Activated B cell treated with CpG ODN at 0.5 μM for 24 hours (primary cell): Measurements from ENCODE around the gene ANKRD13A. TPM values are rescaled to one million over a fixed set of nuclear protein-coding genes. Genes with fewer than 3 reads are reported as not detected.

Experiments used
- ATAC-seq: fragments of 200-7000 bp; cut with Tn5 transposase; one replicate; pipeline ENCODE4 v1.10.0; 2021; ENCODE audit warnings: low read depth, mild to moderate bottlenecking, moderate library complexity
- CTCF ChIA-PET: fragments of 350-600 bp; sonication (Branson Sonifier 250); formaldehyde crosslinking; loops from one replicate; lab custom pipeline; 2021; ENCODE audit warnings: antibody characterized with exemption; lab: Charles Lee
- POLR2A ChIA-PET: fragments of 350-600 bp; sonication (Branson Sonifier 250); formaldehyde crosslinking; loops from one replicate; lab custom pipeline; 2021; ENCODE audit warnings: antibody characterized with exemption; lab: Charles Lee
- DNase-seq: peaks from one replicate; pipeline ENCODE4 v3.0.0; 2022
- H3K27ac Mint-ChIP-seq: one replicate; pipeline ENCODE4 v1.8.0; 2020; ENCODE audit warnings: mixed read lengths
- H3K27me3 Mint-ChIP-seq: one replicate; pipeline ENCODE4 v1.8.0; 2021; ENCODE audit warnings: mixed read lengths
- H3K36me3 Mint-ChIP-seq: one replicate; pipeline ENCODE4 v1.8.0; 2021; ENCODE audit warnings: low read depth, mixed read lengths
- H3K4me1 Mint-ChIP-seq: one replicate; pipeline ENCODE4 v1.8.0; 2021; ENCODE audit warnings: mixed read lengths
- H3K4me3 Mint-ChIP-seq: one replicate; pipeline ENCODE4 v1.8.0; 2020; ENCODE audit warnings: mild to moderate bottlenecking, mixed read lengths
- H3K9me3 Mint-ChIP-seq: one replicate; pipeline ENCODE4 v1.8.0; 2020; ENCODE audit warnings: mixed read lengths
- CTCF ChIP-seq: fragments of 200-600 bp; IDR thresholded peaks from one replicate; pipeline ENCODE4 v1.8.0; 2022; ENCODE audit warnings: antibody characterized with exemption, mild to moderate bottlenecking
- intact Hi-C: fragments of 100-400 bp; cut with micrococcal nuclease; formaldehyde crosslinking; loops from one replicate; pipeline ENCODE4 v1.15.1; 2024
- total RNA-seq: library from RNA; stranded (reverse); gene quantifications from 2 replicates; pipeline ENCODE4 v1.2.3, GENCODE V29; 2022

Gene ANKRD13A
- total RNA-seq, 1 donor from 2014 or later = 135 TPM

GRCh38 chr12:109995361-109995685 is 3.9 kb upstream of the ANKRD13A start:
- Mint-ChIP-seq H3K27me3 (no peaks in the 10 kb centered on the region), H3K4me3 (peak overlapping the region; percentile 96), H3K4me1 (peaks cover 78% of the 10 kb centered on the region), H3K9me3 (no peaks in the 10 kb centered on the region), H3K36me3 (peaks cover 31% of the 10 kb centered on the region), H3K27ac (peak overlapping the region; percentile 95)
- ATAC-seq (no peak), DNase-seq (no peak)
- TF ChIP-seq CTCF = no peak
- intact Hi-C loops = loop anchor here (5.0 to 10.0 kb wide), 2 partner anchors 113 to 1409 kb away; partner anchors contain the start of genes GLTP and SH2B3
- ChIA-PET POLR2A (interaction anchor here (0.8 to 13.7 kb wide), 7 partner anchors 8 to 94 kb away, joined by 3 to 251 read pairs (median 5); partner anchors contain the start of gene C12orf76), CTCF (interaction anchor here (1.5 kb wide), 1 partner anchor 19 kb away, joined by 5 read pairs; no protein-coding TSS in a partner anchor)

DNA sequence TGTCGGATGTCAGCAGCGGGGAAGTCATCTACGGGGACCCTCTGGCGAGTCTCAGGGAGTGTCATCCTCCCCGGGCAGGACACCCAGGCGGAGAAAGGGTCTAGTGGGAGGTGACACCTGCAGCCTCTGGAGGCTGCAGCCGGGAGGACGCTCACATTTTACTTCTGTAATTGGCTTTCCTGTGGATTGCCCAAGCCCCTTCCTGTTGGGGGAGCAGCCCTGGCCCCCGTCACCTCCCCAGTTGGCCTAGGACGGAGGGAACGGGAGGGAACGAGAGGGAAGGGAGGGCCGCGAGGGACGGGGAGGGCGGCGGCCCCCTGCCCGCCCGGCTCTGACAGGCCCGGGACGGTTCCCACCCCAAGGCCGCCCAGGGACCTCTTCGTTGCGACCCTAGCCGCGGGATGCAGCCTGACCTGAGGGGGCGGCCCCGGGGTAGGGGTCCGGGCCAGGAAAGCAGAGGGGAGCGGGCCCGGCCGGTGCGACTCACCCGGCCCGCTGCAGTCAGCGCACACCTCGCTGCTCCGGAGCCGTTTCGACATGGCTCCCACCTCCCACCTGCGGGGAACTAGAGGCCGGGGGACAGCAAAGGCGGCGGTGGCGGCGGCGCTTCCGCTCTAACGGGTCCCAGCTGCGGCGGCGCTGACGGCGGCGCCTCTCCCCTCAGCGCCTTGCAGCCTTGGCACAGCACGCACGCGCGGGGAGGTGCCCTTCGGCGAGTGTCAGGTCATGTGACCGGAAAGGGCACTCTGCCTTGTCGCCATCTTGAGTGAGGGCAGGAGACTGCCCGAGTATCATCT is 3.3 kb upstream of the ANKRD13A start, which contains the start of gene GIT2:
Gene GIT2 (minus strand): TSS at position 683 of the 797 bp plus-strand sequence. CDS start 144 bp downstream, at position 539.
- Mint-ChIP-seq H3K36me3 (peaks cover 25% of the 10 kb centered on the region), H3K4me3 (peak within 1 kb of the TSS; percentile 96), H3K4me1 (peaks cover 80% of the 10 kb centered on the region), H3K27me3 (no peaks in the 10 kb centered on the region), H3K9me3 (no peaks in the 10 kb centered on the region), H3K27ac (peak within 1 kb of the TSS; percentile 95)
- ChIA-PET CTCF (interaction anchor here (0.6 kb wide), 1 partner anchor 143 kb away, joined by 3 read pairs; no protein-coding TSS in a partner anchor), POLR2A (interaction anchor here (0.5 to 13.7 kb wide), 6 partner anchors 8 to 133 kb away, joined by 3 to 251 read pairs (median 8); no protein-coding TSS in a partner anchor)
- ATAC-seq (peak; percentile 72), DNase-seq (peak; percentile 86)
- intact Hi-C loops = loop anchor here (1.0 to 10.0 kb wide), 4 partner anchors 23 to 1409 kb away; partner anchors contain the start of genes FAM222A, GLTP and SH2B3
- no peak for TF ChIP-seq CTCF

- peaks cover 83% of the 10 kb centered on the region for H3K4me1 Mint-ChIP-seq
Measured at GRCh38 chr12:109996483-109996853, 2.8 kb upstream of the ANKRD13A start.

GRCh38 chr12:109997393-109997792 is 1.8 kb upstream of the ANKRD13A start:
- intact Hi-C loops = loop anchor here (5.0 to 10.0 kb wide), 2 partner anchors 115 to 1407 kb away; partner anchors contain the start of genes GLTP and SH2B3
- H3K4me3 Mint-ChIP-seq = peak overlapping the region; percentile 93
- ChIA-PET CTCF (interaction anchor here (3.0 kb wide), 1 partner anchor 14 kb away, joined by 12 read pairs; no protein-coding TSS in a partner anchor), POLR2A (interaction anchor here (0.9 to 13.7 kb wide), 4 partner anchors 15 to 284 kb away, joined by 3 to 251 read pairs (median 8); no protein-coding TSS in a partner anchor)
- peaks cover 85% of the 10 kb centered on the region for H3K4me1 Mint-ChIP-seq
- DNase-seq (no peak), ATAC-seq (no peak)
- H3K27me3 Mint-ChIP-seq = no peaks in the 10 kb centered on the region
- H3K36me3 Mint-ChIP-seq = peaks cover 22% of the 10 kb centered on the region
- H3K9me3 Mint-ChIP-seq = no peaks in the 10 kb centered on the region
- TF ChIP-seq CTCF = no peak
- H3K27ac Mint-ChIP-seq = peak overlapping the region; percentile 67

More at GRCh38 chr12:109996483-109996853, 2.8 kb upstream of the ANKRD13A start:
- intact Hi-C loops = loop anchor here (1.0 to 10.0 kb wide), 4 partner anchors 23 to 1408 kb away; partner anchors contain the start of genes FAM222A, GLTP and SH2B3
- ATAC-seq (no peak), DNase-seq (no peak)
- Mint-ChIP-seq H3K27me3 (no peaks in the 10 kb centered on the region), H3K27ac (peak overlapping the region; percentile 91), H3K36me3 (peaks cover 22% of the 10 kb centered on the region), H3K9me3 (no peaks in the 10 kb centered on the region), H3K4me3 (peak overlapping the region; percentile 96)
- no peak for TF ChIP-seq CTCF
- POLR2A ChIA-PET = interaction anchor here (1.3 to 13.7 kb wide), 3 partner anchors 16 to 95 kb away, joined by 3 to 251 read pairs (median 11); no protein-coding TSS in a partner anchor
- CTCF ChIA-PET = interaction anchor here (0.6 kb wide), 1 partner anchor 143 kb away, joined by 3 read pairs; no protein-coding TSS in a partner anchor
